HG03521 (cell line): Measurements from ENCODE around the gene CHRM4.

Experiments
- ATAC-seq: cut with Tn5 transposase; IDR thresholded peaks from one replicate; pipeline ENCODE4 v1.9.1; 2021; ENCODE audit warnings: mild to moderate bottlenecking, moderate library complexity; ENCODE audit not compliant: unreplicated experiment

Gene CHRM4

GRCh38 chr11:46369458-46370152 lies 22.0 kb downstream of the CHRM4 start:
- peak; percentile 47 for ATAC-seq

- ATAC-seq: no peak
Measured at GRCh38 chr11:46367916-46368267, 23.7 kb downstream of the CHRM4 start.

- peak; percentile 59 for ATAC-seq
Measured at GRCh38 chr11:46367244-46367915, 24.2 kb downstream of the CHRM4 start.

DNA sequence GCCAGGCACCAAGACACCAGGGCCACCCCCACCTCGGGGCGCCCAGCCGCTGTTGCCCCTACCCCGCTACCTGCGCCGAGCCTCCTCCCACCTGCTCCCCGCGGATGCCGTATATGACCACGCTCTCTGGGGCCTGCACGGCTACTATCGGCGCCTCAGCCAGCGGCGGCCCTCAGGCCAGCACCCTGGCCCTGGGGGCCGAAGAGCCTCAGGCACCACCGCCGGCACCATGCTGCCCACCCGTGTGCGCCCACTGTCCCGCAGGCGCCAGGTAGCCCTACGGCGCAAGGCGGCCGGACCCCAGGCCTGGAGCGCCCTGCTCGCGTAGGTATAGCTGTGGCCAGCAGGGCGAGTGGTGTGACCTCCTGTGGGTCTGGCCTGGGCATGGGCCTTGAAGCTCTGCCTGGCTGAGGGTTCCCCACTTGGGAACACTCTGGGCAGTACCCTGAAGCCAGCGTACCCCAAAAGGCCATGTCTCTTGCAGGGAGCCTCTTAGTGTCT lies 24.9 kb downstream of the CHRM4 start:
- ATAC-seq: no peak

GRCh38 chr11:46366260-46366659 lies 25.3 kb downstream of the CHRM4 start:
- no peak for ATAC-seq

DNA sequence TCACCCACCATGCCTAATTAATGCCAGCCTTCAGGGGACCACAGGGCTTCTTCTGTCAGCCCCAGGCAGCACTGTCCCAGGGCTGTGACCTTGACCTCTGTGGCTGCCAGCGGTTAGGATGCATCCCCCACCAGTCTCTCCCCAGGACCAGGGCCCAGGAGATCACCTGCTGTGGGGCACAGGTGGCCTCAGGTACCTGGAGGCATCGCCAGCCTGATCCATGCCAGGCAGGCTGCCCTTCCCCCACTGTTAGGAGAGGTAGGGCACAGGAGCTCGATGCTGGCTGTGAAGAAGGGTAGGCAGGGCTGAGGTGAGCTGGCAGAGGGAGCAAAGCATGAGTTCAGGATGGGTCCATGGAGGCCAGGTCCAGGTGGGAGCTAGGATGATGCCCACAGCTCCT lies 26.8 kb downstream of the CHRM4 start:
- ATAC-seq: no peak

GRCh38 chr11:46364056-46364455 lies 27.5 kb downstream of the CHRM4 start:
- no peak for ATAC-seq

DNA sequence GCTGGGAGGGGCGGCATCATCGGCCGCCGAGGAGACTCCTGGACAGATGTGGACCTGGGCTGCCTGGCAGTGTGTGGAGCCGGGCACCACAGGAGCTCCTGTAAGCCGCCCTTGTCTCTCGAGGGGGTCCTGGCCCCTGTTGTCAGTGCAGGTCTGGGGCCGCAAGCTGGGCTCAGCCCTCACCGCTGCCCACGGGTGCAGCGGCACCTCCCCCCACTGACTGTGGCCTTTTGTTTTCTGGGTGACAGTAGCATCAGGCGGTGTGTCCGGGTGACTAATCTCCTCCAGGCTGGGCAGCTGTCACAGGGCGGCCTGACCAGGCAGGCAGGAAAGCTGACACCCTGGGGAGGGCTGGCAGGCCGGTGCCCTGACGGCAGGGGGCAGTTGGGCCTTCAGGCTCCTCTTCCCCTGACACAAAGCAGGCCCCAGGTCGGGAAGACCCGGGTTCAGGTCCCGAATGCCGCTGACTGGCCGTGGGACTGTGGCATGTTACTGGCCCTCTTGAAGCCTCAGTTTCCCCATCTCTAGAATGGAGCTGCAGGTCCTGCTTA lies 28.0 kb downstream of the CHRM4 start:
- no peak for ATAC-seq

DNA sequence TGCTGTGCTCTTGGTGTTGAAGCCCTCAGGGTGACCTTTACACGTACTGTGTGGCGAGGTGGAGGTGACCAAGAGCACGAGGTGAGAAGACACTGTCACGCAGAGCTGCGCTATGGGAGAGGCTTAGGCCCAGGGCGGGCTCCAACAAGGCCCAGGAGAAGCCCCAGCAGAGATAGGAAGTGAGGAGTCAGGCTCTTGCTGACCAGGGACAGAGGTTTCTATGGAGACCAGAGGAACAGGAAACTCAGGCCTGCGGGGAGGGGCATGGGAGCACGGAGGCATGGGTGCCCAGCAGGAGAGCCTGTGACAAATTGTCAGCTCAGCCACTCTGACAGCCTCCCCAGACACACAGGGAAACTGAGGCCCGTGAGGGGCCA lies 28.6 kb downstream of the CHRM4 start:
- no peak for ATAC-seq

GRCh38 chr11:46362156-46363030 lies 29.2 kb downstream of the CHRM4 start:
- no peak for ATAC-seq

DNA sequence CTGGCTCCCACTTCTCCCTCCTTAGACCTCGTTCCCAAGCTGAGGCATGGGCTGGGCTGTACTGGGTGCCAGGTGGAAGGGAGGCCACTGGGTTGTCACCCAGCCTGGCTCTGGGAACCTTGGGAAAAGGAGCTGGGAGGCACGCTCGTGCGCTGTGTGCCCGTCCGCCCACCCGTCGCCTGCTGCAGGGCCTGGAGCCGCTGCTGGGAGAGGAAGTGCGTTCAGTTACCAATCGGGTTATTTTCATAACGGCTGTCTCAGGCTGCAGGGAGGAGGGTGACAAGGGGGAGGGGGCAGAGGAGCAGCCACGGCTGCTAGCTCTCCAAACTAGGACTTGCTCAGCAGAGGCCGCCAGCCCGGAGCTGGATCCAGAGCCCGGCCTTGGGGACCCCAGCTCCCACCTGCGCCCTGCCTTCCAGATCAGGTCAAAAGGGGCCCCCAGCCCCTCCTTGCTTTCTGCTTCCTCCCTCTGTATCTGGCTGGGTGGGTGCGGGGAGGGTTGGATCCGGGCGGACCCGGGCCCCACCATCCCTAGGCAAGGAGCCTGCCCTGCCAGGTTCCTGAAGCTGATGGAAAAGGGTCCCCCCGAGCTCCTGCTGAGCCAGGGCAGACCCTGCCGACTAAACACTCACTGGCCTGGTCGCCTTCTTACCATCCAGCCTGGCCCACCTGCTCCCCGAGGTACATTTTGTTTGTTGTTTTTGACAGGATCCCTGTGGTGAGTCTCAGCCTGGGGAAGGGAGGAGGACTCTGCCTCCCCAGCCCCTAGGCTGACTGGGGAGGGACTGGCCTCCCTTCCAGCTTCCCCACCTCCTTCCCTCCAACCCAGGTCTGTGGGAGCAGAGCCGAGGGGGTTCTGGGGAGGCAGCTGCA lies 30.1 kb downstream of the CHRM4 start:
- peak; percentile 68 for ATAC-seq

DNA sequence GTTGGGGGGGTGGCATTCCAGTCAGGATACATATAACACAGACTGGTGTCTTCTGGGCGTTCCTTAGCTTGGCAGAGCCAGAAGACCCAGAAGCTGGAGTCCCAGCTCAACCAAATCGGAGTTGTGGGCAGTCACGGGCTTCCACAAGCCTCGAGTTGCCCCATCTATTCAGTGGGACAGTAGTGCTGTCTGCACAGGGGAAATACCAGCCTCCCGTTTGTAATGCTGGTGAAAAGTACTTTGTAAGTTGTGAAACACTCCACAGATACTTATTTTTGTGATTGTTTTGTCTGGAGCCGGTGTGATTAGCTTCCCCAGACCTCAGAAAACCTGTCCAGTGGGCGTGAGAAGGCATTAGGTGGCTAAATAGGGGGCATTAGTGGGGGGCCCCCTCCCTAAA lies 30.7 kb downstream of the CHRM4 start:
- ATAC-seq: no peak

DNA sequence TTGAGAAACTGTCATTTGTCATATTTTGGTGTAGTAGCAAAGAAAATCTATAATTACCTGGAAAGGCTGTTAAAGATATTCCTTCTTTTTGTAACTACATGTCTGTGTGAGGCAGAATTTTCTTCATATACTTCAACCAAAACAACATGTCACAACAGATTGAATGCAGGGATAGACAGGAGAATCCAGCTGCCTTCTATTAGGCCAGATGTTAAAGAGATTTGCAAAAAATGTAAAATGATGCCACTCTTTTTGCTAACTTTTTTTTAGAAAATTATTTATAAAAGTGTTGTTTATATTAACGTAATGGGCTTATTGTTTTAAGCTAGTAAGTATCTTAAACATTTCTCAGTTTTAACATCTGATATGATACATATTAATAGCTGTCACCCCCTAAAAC lies 31.6 kb downstream of the CHRM4 start:
- ATAC-seq: no peak

- ATAC-seq: no peak
Measured at GRCh38 chr11:46357483-46357936, 34.1 kb downstream of the CHRM4 start.

GRCh38 chr11:46356924-46357482 lies 34.6 kb downstream of the CHRM4 start:
- ATAC-seq: no peak

- ATAC-seq: no peak
Measured at GRCh38 chr11:46353698-46354097, 37.9 kb downstream of the CHRM4 start.

DNA sequence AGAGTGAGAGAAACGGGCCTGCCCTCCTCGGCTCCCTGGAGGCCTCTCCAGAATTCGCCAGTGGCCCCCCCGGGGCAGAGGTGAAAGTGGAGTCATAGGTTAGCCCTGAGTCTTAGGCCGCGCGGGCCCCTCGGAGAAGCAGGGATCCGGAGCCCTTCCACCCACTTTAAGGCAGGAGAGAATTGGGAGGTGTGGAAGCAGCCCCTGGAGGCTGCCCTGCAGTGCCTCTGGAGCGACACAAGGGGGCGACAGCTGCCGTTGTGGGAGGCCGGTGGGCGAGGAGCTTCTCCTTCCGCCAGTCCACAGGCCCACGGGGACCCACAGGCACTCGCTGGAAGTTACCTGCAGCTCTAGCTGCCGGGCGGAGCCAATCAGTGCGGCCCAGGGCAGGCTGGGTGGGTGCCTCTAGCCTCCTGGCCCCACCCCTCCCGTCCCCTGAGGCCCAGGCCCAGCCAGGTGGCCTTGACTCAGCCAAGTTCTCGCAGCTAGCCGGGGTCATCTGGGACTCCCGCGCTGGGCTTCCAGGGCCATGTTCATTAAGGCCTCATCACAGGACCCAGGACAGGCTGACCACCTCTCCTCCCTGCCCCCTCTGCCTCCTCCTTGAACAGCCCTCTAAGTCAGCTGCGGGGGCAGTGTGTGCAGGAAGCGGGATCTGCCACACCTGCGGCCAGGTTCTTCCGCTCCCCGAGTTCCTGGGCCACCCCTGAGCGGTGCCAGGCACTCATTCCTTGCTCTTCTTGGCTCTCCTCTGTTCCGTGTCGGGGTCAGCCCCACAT lies 39.3 kb downstream of the CHRM4 start:
- ATAC-seq: no peak

GRCh38 chr11:46351606-46352005 lies 40.0 kb downstream of the CHRM4 start:
- no peak for ATAC-seq

DNA sequence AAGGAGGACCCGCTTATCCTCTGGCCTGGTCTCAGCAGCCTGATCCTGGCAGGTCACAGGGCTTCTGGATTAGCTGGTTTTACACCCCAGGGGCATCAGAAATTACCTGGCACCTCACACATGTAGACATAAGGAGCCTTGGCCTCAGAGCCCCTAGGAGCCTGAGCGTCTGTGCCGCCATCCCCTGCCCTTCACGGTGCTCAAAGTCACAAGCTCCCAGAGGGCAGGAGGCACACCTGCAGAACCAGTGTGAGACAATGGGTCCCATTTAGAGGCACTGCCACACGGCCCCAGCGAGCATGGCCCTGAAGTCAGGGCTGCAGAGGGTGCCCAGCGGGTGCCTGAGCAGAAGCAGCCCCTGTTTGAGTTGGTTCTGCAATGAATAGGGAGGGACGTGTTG lies 40.4 kb downstream of the CHRM4 start:
- ATAC-seq: no peak
